GM18861 (cell line): Measurements from ENCODE around the gene ANKRD40CL.
"Not testable (repeated sequence)": the region's sequence is repeated elsewhere in the genome, so short reads cannot be mapped to it uniquely, and the experiment has no call there.

ENCODE experiments used
- ATAC-seq: cut with Tn5 transposase; IDR thresholded peaks from one replicate; pipeline ENCODE4 v1.9.1; 2021; ENCODE audit not compliant: unreplicated experiment

ANKRD40CL gene

DNA sequence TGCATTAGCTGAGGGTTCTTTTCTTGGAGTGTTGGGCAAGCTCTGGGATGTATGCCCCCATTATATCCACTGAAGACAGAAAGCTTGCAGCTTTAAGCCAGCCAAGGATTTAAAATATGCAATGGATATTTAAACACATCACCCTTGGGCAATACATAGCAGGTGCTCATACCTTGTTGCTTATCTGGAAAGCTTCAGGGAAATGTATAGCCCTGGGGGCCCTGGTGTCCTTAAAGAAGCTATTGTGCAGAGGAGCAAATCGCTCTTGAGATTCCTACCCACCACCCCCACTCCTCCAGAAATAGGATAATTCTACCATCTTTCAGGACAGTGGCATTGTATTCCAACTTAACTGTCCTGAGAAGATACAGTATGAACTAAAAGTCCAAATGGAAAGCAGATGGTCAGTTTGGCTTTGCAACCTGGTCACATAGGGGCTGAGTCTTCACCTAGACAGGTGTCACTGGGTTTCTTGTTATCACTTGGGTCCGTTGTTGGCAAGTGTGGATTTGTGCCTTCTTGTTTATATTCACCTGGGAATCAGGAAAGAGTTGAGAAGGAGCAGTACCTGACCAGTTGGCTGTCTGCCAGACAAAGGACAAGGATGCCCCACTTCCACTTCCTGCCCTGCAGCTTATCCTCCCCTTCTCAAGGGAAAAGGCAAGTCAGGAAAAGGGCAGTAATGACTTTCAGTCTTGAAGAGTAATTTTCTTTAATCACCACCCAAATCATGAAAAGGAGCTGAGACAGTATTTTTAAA, 3.4 kb downstream of the ANKRD40CL start:
- ATAC-seq = no peak

GRCh38 chr17:50762177-50762576, 5.1 kb downstream of the ANKRD40CL start:
- ATAC-seq = no peak

GRCh38 chr17:50758989-50759544, 8.3 kb downstream of the ANKRD40CL start:
- no peak for ATAC-seq

DNA sequence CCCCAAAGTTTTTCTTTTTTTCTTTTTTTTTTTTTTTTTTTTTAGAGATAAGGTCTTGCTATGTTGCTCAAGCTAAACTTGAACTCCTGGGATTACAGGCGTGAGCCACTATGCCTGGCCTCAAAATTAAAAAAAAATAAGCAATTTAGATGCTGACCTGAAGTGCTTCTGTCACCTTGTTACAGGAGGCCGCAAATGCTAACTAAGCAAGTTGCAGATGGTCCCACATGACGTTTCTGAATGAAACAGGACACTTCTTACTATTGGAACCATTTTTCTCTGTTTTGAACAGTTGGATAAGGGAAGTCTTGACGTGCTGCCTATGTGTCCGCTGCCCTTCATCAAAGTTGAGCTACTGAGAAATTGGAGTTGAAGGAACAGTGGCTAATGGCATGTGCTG, 8.8 kb downstream of the ANKRD40CL start:
- no peak for ATAC-seq

GRCh38 chr17:50754521-50754920, 12.8 kb downstream of the ANKRD40CL start:
- ATAC-seq = no peak

GRCh38 chr17:50749245-50749644, 18.1 kb downstream of the ANKRD40CL start:
- ATAC-seq = no peak

GRCh38 chr17:50745631-50746030, 21.7 kb downstream of the ANKRD40CL start:
- ATAC-seq = no peak

DNA sequence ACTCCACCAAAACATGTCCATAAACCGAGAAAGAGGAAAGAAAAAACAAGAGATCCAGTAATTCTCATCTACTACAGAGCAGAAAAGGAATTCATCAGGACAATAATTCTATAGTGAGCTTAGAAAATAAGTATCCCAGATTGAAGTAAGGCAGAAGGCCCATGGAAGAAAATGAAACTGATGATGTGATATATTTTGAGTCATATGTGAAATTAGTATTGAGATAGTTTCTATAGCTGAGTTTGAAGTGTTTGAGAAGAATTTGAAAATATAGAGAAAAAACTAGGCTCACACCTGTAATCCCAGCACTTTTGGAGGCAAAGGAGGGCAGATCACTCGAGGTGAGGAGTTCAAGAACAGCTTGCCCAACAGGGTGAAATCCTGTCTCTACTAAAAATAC, 28.2 kb downstream of the ANKRD40CL start:
- ATAC-seq = no peak

DNA sequence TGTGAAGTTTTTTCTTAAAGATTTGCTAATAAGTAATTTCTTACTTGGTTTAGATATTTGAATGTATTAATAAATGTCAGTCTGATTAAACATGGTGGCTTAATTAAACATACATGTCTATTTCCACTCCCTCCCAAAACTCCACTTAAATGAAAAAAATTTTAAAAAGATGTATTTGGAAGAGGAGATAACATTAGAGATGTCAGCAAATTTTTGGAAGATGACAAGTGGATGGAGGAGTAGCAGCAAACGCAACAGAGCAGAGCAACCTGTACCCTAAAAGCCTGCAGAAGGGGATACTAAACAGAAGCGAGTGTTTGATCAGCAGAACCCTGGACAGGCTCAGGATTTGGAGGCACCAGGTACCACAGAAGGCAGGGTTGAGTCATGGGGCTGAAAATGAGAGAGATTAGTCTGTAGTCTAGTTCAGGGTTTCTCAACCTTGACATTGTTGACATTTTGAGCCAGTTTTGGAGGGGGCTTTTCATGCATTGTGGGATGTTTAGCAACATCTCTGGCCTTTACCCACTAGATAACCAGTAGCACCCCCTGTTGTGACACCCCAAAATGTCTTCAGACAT, 30.1 kb downstream of the ANKRD40CL start:
- no peak for ATAC-seq

DNA sequence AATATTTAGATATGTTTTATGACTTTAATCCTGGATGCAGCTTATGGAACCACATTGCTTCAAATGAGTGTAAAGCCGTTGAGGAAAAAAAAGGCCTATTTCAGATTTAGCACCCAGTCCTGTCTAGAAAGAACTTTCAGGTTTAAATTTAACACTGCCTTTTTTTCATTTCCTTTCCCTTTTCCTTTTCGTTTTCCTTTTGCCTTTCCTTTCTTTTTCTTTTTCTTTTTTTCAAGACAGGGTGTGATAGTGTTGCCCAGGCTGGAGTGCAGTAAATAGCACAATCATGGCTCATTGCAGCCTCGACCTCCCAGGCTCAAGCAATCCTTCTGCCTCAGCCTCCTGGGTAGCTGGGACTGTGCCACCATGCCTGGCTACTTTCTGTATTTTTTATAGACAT, 32.0 kb downstream of the ANKRD40CL start:
- ATAC-seq = no peak

GRCh38 chr17:50731575-50732460, 35.5 kb downstream of the ANKRD40CL start:
- ATAC-seq = no peak

DNA sequence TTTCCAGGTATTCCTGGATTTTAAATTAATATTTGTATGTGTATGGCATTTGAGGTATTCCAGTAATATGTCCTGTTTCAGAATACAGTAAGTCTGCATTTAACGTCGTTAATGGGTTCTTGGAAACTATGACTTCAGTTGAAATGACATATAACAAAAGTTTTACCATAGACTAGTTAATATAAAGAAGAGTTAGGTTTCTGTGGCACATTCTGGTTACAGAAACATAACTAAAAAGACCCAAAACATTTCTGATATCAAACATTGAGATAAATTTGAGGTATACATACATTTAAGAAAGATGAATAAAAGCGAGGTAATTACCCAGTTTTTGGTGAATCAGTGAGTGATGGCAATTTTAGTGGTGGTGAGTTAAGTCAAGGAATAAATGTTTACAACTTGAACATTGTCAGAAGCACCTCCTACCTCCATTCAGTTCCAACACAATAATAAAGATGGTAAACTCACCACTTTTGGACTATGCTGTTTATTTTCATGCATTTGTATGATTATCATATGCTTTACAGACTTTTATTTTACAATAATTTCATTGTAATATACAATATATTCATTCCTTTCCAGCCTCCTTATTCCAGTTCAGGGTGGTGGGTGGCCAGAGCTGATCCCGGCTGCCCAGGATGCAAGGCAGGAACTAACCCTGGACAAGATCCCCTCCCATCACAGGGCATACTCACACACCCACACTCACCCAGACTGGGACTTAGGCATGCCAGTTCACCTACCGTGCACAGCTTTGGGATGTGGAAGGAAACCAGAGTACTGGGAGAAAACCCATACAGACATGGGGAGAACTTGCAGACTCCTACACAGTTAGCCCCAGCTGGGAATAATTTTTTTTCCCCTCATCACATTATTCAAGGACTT, 38.2 kb downstream of the ANKRD40CL start:
- ATAC-seq = no peak

- ATAC-seq = no peak
These were observed 39.2 kb downstream of the ANKRD40CL start for GRCh38 chr17:50728112-50728429.

- no peak for ATAC-seq
These were observed 41.3 kb downstream of the ANKRD40CL start for GRCh38 chr17:50725769-50726655.

GRCh38 chr17:50724622-50725021, 42.7 kb downstream of the ANKRD40CL start:
- ATAC-seq = not testable (repeated sequence)

GRCh38 chr17:50722746-50723145, 44.6 kb downstream of the ANKRD40CL start:
- no peak for ATAC-seq

DNA sequence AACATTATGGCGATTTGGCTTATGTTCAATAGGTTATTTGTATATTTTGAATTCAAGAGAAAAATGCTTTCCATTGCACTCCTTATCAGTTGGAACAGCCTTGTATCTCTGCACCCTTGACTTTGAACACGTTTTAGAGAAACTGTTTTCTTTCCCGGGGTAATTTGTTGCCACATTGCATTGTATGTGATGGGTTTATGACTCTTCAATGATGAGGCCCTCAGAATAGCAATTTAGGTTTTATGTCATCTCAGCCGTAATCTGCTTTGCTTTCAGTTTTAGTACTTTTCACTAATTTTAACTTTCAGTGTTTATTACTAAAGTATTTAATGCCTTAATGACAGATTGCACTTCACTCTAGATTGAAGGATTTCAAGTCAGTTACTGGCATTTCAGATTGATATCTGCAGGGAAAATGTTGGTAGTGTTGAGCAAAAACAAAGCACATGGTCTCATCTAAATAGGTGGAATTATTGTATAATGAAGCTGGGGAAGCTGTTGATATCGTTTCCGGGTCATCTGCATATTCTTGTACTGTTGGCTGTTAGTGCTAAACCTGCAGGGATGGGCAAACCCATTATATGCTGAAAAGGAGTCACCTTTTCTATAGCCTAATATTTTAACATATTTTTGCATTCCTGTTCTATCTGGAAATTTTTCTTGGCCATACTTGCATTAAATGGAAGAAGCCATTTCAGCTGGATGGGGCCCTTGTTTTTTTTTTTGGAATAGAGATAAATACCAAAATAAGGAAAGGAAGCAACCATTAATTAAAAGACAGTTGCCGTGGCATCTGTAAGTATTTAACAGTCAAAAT, 45.9 kb downstream of the ANKRD40CL start:
- ATAC-seq = no peak

- ATAC-seq = no peak
These were observed 47.2 kb downstream of the ANKRD40CL start for GRCh38 chr17:50719924-50720794.
